HG03064 (cell line): ENCODE results near the gene NUTM2D.
"Not testable (repeated sequence)": the region's sequence is repeated elsewhere in the genome, so short reads cannot be mapped to it uniquely, and the experiment has no call there.

Experiments used
- ATAC-seq: cut with Tn5 transposase; IDR thresholded peaks from one replicate; pipeline ENCODE4 v1.9.1; 2021; ENCODE audit warnings: low read depth; ENCODE audit not compliant: unreplicated experiment

NUTM2D gene

DNA sequence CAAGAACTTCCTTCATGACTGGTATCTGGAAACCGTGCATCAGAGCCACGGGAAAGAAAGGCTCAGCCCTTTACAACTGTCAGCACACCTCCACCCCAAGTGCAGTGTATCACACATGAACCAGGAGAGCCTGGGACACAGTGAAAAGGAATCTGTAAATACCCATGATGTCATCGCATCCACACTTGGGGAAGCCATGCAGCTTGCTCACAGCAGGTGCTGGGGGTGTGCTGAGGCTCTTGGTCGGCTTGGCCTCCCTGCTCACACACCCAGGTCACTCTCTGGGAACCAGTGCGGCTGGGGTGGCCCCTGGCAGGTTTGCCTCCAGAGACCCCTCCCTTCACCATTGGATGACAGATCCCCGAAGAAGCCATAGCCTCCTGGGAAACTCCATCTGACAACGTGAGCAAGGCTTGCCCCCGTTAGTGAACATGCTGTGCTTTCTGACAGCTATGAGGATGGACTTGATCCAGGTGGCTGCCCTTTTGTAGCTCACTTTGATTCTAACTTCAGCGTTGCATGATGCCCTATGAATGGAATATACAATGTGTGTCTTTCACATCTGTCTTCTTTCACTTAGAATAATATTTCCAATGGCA is 12.1 kb downstream of the NUTM2D start:
- ATAC-seq: not testable (repeated sequence)

DNA sequence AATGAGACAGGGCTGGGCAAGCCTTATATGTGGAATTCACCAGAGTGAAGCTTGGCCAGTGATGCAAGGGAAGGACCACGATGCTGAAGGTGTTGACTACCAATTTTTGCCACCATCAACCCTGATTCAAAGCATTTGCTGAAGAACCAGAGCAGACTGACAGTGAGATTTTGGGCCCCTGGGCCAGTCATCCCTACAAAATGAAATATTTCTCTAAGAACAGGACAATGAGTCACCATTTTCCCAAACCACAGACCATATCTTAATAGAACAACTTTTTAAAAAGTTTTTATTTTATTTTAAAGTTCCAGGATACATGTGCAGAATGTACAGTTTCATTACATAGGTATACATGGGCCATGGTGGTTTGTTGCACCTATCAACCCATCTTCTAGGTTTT is 16.5 kb downstream of the NUTM2D start:
- ATAC-seq: not testable (repeated sequence)

DNA sequence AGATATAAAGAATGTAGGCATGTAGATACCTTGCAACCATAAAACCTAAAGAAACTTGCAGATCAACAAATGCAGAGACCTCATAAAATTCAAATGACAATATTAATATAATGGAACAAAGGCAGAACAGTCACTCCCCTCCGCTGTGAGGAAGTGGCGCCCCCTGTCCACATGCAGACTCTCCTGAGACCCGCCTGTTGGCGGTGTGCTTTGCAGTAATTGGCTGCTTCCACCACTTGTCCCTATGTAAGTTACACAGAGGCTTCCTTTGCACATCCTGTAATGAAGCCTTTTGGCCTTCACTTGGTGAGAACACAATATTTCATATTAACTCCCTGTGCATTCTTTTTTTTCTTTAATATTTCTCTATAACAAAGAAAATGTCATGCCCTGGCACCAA is 21.6 kb downstream of the NUTM2D start:
- ATAC-seq: not testable (repeated sequence)

DNA sequence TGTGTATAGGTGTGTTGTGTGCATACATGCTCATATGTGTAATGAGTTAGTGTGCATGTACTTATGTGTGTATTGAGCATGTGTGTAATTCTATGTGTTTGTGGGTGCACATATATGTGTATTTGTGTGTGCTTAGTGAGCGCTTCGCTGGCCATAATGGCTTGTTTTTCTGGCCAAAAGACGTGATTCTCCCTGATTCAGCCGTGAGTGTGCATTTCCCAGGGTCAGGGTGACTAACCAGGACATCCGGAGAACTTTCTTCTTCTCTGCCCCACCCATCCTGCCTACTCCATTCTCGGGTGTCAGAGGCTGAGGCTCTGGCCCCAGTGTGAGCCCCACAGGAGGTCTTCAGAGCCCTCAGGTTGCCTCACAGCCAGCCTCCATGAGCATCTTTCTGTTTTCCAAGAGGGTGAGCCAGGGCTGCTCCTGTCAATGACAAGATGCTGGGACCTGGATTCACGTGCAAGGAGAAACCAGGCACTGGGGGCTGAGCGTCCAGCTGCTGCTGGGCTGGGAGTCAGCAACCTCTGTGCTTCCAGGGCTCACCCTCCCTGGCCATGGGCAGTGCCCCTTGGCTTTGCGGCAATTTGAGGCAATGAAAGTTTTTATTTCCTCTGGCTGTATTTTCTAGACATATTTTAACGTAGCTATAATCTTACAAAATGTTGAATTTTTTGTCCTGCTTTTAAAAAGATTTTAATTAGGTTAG is 25.8 kb downstream of the NUTM2D start:
- ATAC-seq: not testable (repeated sequence)

DNA sequence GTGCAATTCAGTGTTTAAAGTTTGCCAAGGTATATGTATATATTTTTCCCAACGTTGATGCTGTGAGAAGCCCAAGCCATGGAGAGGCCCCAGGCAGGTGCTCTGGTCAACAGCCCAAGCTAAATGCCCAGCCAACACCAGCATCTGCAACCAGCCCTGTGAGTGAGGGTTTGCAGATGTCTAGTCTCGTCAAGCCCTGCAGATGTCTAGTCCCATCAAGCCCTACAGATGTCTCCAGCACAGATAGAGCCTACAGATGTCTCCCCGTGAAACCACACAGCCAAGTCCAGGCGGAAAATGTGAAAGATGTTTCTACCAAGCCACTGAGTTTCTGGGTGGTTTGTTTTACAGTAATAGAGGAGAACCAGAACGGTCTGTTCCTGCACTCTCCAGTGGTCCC is 26.7 kb downstream of the NUTM2D start:
- ATAC-seq: not testable (repeated sequence)

DNA sequence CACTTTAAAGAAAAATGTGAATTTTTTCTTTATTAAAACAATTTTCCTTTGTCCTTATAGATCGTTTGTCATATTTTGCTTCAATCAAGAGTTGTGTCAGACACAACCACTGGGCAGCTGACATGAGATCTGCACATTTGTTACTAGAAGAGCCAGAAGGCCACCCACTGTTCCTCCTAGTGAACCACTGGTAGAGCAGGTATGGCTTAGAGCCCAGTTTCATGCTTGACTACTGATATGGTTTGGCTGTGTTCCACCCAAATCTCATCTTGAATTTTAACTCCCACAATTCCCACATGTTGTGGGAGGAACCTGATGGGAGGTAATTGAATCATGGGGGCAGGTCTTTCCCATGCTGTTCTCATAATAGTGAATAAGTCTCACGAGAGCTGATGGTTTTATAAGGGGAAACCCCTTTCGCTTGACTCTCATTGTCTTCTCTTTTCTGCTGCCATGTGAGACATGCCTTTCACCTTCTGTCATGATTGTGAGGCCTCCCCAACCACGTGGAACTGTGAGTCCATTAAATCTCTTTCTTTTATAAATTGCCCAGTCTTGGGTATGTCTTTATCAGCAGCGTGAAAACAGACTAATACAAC is 28.3 kb downstream of the NUTM2D start:
- ATAC-seq: not testable (repeated sequence)

- ATAC-seq: not testable (repeated sequence)
Observed at GRCh38 chr10:87391360-87391759, 33.8 kb downstream of the NUTM2D start.

DNA sequence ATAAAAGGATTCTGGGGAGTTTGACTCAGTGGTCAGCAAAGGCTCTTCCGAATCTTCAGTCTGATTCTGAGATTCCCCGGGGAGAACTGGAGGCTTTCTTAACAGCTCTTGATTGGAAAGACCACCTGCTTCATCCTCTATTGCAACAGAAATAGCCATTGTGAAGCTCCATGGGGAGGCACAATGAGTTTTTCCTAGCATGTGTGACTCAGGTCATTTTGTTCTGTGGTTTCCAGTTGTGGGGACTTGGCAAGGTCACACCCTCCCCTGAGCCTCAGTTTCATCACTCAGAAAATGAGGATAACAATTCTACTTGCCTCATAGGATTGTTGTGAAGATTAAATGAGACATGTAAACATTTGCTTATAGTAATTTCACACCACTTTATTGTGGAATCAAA is 38.7 kb downstream of the NUTM2D start:
- not testable (repeated sequence) for ATAC-seq

DNA sequence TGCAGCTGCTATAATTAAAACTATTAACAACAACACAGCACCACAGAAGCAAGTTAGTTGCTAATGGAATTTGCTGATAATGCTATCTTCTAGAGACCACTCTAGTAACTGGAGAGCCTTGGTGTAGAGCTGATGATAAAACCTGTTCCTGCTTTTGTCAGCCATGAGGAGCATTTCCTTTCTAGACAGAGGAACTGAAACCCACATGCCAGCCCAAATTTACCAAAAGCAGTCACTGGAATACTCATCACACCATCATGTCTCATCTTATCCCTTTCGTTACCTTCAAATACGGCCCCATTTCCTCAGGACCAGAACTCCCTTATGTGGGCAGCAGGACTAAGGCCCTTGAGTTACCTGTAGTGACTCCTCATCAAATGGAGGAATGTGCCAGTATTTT is 40.9 kb downstream of the NUTM2D start:
- not testable (repeated sequence) for ATAC-seq

DNA sequence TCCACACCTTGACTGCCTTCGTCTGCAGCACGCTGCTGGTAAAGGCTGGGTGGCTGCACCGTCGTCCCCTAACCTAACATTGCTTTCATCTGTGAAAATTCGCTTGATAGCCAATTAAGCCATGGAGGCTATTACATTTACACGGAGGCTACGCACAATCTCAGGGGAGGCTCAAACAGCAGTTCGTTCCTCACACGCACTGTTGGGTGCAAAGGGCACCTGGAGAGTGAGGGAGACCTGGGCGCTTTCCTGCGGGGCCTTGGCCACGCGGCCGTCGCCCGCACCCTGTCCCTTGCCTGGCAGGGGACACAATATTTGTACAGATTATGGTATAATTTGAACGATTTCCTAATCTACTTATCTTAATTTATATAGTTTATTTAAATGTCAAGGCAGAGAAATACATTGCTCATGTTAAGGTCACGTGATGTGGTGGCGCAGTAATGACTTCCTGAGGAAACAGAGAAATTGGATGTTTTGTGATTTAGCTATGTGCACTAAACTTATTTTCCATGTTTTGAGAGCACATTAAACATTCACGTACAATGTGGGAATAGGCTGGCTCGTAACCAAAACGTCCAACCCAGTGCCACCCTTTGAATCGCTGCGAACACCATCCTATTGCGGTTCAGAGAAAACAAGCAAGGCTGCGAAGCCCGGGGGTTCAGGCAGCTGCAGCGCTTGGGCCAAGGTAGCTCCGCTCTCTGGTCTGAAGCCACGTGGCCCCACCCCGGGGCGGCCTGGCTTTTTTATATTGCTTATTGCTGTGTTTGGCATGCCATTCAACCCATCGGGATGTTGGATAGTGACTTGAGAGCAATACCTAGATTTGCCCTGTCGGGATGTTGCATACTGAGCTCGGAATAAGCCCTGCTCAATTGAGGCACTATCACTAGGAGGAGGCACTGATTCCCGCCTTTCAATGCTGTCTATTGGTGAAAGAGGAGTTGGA is 50.2 kb downstream of the NUTM2D start:
- ATAC-seq: not testable (repeated sequence)

DNA sequence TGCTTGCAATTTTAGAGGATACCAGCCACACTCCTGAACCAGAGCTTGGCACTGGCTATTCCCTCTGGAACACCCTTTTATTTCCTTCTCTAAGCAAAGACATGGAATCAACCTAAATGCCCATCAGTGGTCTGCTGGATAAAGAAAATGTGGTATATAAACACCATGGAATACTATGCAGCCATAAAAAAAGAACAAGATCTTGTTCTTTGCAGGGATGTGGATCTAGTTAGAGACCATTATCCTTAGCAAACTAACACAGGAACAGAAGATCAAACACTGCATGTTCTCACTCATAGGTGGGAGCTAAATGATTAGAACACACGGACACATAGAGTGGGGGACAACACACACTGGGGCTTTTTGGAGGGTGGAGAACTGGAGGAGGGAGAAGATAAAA is 56.4 kb downstream of the NUTM2D start:
- ATAC-seq: not testable (repeated sequence)
